GM23338 (cell line): Measurements from ENCODE around the gene PPP1R16B. TPM values are rescaled to one million over a fixed set of nuclear protein-coding genes. Genes with fewer than 3 reads are reported as not detected.

ENCODE experiments used
- ATAC-seq: fragments of 200-7000 bp; cut with Tn5 transposase; 3 replicates; pipeline ENCODE4 v1.9.1; 2020
- DNase-seq: peaks from one replicate; pipeline ENCODE4 v3.0.0-alpha.2; 2015; ENCODE audit warnings: low spot score
- H2AFZ ChIP-seq: fragments of 200-600 bp; sonication (generic); 2 replicates; pipeline ENCODE4 v1.8.0; 2016; ENCODE audit warnings: antibody characterized with exemption, mild to moderate bottlenecking, moderate library complexity
- H3F3A ChIP-seq: fragments of 200-600 bp; sonication (generic); replicated peaks from 2 replicates; pipeline ENCODE4 v1.8.0; 2017; ENCODE audit warnings: antibody characterized with exemption, mixed run types, low read depth
- H3K27ac ChIP-seq: fragments of 200-600 bp; sonication (generic); 2 replicates; pipeline ENCODE4 v1.6.1; 2016; ENCODE audit warnings: low read depth
- H3K27me3 ChIP-seq: fragments of 200-600 bp; sonication (generic); 2 replicates; pipeline ENCODE4 v1.8.0; 2016; ENCODE audit warnings: mild to moderate bottlenecking, mixed run types, moderate library complexity; ENCODE audit not compliant: insufficient read depth
- H3K36me3 ChIP-seq: fragments of 200-600 bp; sonication (generic); 2 replicates; pipeline ENCODE4 v1.8.0; 2016; ENCODE audit warnings: mild to moderate bottlenecking; ENCODE audit not compliant: insufficient read depth
- H3K4me1 ChIP-seq: fragments of 200-600 bp; sonication (generic); 2 replicates; pipeline ENCODE4 v1.8.0; 2016; ENCODE audit warnings: mild to moderate bottlenecking, moderate library complexity; ENCODE audit not compliant: insufficient read depth
- H3K4me2 ChIP-seq: fragments of 200-600 bp; sonication (generic); 2 replicates; pipeline ENCODE4 v1.7.1; 2017; ENCODE audit warnings: mixed run types
- H3K4me3 ChIP-seq: fragments of 200-600 bp; sonication (generic); 2 replicates; pipeline ENCODE4 v1.6.1; 2016; ENCODE audit warnings: mixed run types
- H3K79me2 ChIP-seq: fragments of 200-600 bp; sonication (generic); replicated peaks from 2 replicates; pipeline ENCODE4 v1.8.0; 2017; ENCODE audit warnings: mild to moderate bottlenecking; ENCODE audit not compliant: insufficient read depth
- H3K9me2 ChIP-seq: fragments of 200-600 bp; sonication (generic); 2 replicates; pipeline ENCODE4 v1.8.0; 2017; ENCODE audit not compliant: insufficient read depth
- H4K20me1 ChIP-seq: fragments of 200-600 bp; sonication (generic); replicated peaks from 2 replicates; pipeline ENCODE4 v1.8.0; 2017; ENCODE audit warnings: mild to moderate bottlenecking; ENCODE audit not compliant: insufficient read depth
- H3K27ac Mint-ChIP-seq: 2 replicates; pipeline ENCODE4 v1.8.0; 2020; ENCODE audit warnings: inconsistent platforms, mild to moderate bottlenecking, moderate library complexity, mixed read lengths
- H3K27me3 Mint-ChIP-seq: 3 replicates; pipeline ENCODE4 v1.8.0; 2022; ENCODE audit warnings: low read depth, mild to moderate bottlenecking, moderate library complexity, mixed read lengths, inconsistent platforms; ENCODE audit not compliant: insufficient read depth, poor library complexity
- H3K36me3 Mint-ChIP-seq: 3 replicates; pipeline ENCODE4 v1.8.0; 2021; ENCODE audit warnings: low read depth, mild to moderate bottlenecking, inconsistent platforms, moderate library complexity, mixed read lengths
- H3K4me1 Mint-ChIP-seq: 3 replicates; pipeline ENCODE4 v1.8.0; 2020; ENCODE audit warnings: mild to moderate bottlenecking, inconsistent platforms, mixed read lengths
- H3K4me3 Mint-ChIP-seq: 3 replicates; pipeline ENCODE4 v1.8.0; 2021; ENCODE audit warnings: moderate library complexity, mild to moderate bottlenecking, inconsistent platforms, mixed read lengths
- H3K9me3 Mint-ChIP-seq: 3 replicates; pipeline ENCODE4 v1.8.0; 2020; ENCODE audit warnings: moderate library complexity, mild to moderate bottlenecking, inconsistent platforms, mixed read lengths
- CREB1 ChIP-seq: fragments of 250-450 bp; sonication (Bioruptor Pico); IDR thresholded peaks from 2 replicates; pipeline ENCODE4 v1.5.0; 2020; ENCODE audit warnings: low read depth, mild to moderate bottlenecking, moderate library complexity
- EZH2 ChIP-seq: fragments of 200-600 bp; sonication (generic); IDR thresholded peaks from one replicate; pipeline ENCODE4 v1.8.0; 2017; ENCODE audit warnings: antibody characterized with exemption, mild to moderate bottlenecking, low read depth; ENCODE audit not compliant: unreplicated experiment
- EZH2phosphoT487 ChIP-seq: fragments of 200-600 bp; sonication (generic); IDR thresholded peaks from one replicate; pipeline ENCODE4 v1.8.1; 2018; ENCODE audit warnings: antibody characterized with exemption; ENCODE audit not compliant: unreplicated experiment
- JUNB ChIP-seq: IDR thresholded peaks from one replicate; pipeline ENCODE4 v1.6.1; 2016; ENCODE audit warnings: antibody characterized with exemption; ENCODE audit not compliant: unreplicated experiment
- NANOG ChIP-seq: IDR thresholded peaks from 2 replicates; pipeline ENCODE4 v1.6.1; 2016; ENCODE audit warnings: antibody characterized with exemption, borderline replicate concordance
- POLR2AphosphoS5 ChIP-seq: IDR thresholded peaks from 2 replicates; pipeline ENCODE4 v1.6.1; 2016; ENCODE audit warnings: antibody characterized with exemption, low read depth
- STAT1 ChIP-seq: IDR thresholded peaks from one replicate; pipeline ENCODE4 v1.6.1; 2016; ENCODE audit warnings: antibody characterized with exemption; ENCODE audit not compliant: unreplicated experiment
- ZNF114 ChIP-seq: fragments of 250-450 bp; sonication (Bioruptor Pico); IDR thresholded peaks from 2 replicates; pipeline ENCODE4 v1.5.0; 2020; ENCODE audit warnings: mild to moderate bottlenecking, moderate library complexity
- ZNF331 ChIP-seq: fragments of 250-450 bp; sonication (Bioruptor Pico); IDR thresholded peaks from 2 replicates; pipeline ENCODE4 v1.5.0; 2020; ENCODE audit warnings: low read depth, mild to moderate bottlenecking, moderate library complexity
- polyA plus RNA-seq: library from polyadenylated mRNA; unstranded; fragments of >200 nt; fragmentation: Nextera tagmentation; extraction: Ambion mirVana; gene quantifications from 2 replicates; pipeline ENCODE4 v1.2.1, GENCODE V29; 2016
- total RNA-seq: library from RNA; depleted of rRNA; stranded (reverse); fragments of >200 nt; shearing (Covaris generic); gene quantifications from 2 replicates; pipeline ENCODE4 v1.2.3, GENCODE V29; 2014
- TF ChIP-seq, protein P1 (sequence below), 2 experiments: fragments of 200-600 bp in 1 of 2; sonication (generic) in 1 of 2; conservative IDR thresholded peaks; 2 replicates each; pipeline versions ENCODE4 v1.5.1 to v1.6.1; 2016 to 2017; ENCODE audit warnings: antibody characterized with exemption in 2 of 2, low read depth in 2 of 2, mild to moderate bottlenecking in 2 of 2, moderate library complexity in 1 of 2
- TF ChIP-seq, protein P2 (sequence below): fragments of 250-450 bp; sonication (Bioruptor Pico); IDR thresholded peaks from 2 replicates; pipeline ENCODE4 v1.5.0; 2020; ENCODE audit warnings: mild to moderate bottlenecking, moderate library complexity
- TF ChIP-seq, protein P3 (sequence below): IDR thresholded peaks from 2 replicates; pipeline ENCODE4 v1.6.1; 2016; ENCODE audit warnings: antibody characterized with exemption
- TF ChIP-seq, protein P4 (sequence below): IDR thresholded peaks from one replicate; pipeline ENCODE4 v1.6.1; 2018; ENCODE audit warnings: antibody characterized with exemption; ENCODE audit not compliant: unreplicated experiment

The PPP1R16B gene
- total and polyA plus RNA-seq, 2 experiments from 2014 or later, result 1.6 to 11.5 TPM

DNA sequence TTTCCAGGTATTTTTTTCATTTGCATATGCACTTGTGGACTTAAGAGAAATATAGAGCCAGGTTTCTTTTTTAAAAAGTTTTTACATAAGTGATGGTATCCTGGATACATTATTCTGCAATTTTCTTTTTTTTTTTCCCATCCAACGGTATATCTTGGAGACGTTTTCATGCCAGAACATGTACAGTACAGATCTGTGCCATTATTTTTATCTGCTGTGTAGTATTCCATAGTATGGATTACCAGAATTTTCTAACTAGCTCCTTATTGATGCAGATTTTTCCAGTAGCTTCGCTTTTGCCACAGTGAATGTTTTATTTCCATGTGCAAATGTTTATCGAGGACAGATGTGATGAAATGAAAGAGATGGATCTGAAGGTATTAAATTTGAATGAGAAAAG is 34.1 kb downstream of the PPP1R16B start:
- Mint-ChIP-seq H3K27ac (no peak overlapping the region), H3K36me3 (no peaks in the 10 kb centered on the region), H3K4me1 (peaks cover 24% of the 10 kb centered on the region), H3K4me3 (no peak overlapping the region), H3K27me3 (no peaks in the 10 kb centered on the region), H3K9me3 (no peaks in the 10 kb centered on the region)
- Histone ChIP-seq H2AFZ (no peak overlapping the region), H3K79me2 (no peaks in the 10 kb centered on the region), H3F3A (no peaks in the 10 kb centered on the region), H3K4me3 (no peak overlapping the region), H3K9me2 (no peaks in the 10 kb centered on the region), H3K27me3 (no peaks in the 10 kb centered on the region), H4K20me1 (peaks cover 7% of the 10 kb centered on the region; the same call in 1 of the 2 replicates), H3K27ac (no peak overlapping the region), H3K36me3 (no peaks in the 10 kb centered on the region), H3K4me2 (no peak overlapping the region), H3K4me1 (peaks cover 10% of the 10 kb centered on the region)
- no peak for ATAC-seq
- TF ChIP-seq, protein P1, sequence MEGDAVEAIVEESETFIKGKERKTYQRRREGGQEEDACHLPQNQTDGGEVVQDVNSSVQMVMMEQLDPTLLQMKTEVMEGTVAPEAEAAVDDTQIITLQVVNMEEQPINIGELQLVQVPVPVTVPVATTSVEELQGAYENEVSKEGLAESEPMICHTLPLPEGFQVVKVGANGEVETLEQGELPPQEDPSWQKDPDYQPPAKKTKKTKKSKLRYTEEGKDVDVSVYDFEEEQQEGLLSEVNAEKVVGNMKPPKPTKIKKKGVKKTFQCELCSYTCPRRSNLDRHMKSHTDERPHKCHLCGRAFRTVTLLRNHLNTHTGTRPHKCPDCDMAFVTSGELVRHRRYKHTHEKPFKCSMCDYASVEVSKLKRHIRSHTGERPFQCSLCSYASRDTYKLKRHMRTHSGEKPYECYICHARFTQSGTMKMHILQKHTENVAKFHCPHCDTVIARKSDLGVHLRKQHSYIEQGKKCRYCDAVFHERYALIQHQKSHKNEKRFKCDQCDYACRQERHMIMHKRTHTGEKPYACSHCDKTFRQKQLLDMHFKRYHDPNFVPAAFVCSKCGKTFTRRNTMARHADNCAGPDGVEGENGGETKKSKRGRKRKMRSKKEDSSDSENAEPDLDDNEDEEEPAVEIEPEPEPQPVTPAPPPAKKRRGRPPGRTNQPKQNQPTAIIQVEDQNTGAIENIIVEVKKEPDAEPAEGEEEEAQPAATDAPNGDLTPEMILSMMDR (conservative IDR thresholded peaks at IDR 0.05; ENCODE audit: low read depth in 2 of 2), result no peak
- no peak for TF ChIP-seq EZH2phosphoT487
- TF ChIP-seq ZNF331, result no peak
- TF ChIP-seq, protein P2, sequence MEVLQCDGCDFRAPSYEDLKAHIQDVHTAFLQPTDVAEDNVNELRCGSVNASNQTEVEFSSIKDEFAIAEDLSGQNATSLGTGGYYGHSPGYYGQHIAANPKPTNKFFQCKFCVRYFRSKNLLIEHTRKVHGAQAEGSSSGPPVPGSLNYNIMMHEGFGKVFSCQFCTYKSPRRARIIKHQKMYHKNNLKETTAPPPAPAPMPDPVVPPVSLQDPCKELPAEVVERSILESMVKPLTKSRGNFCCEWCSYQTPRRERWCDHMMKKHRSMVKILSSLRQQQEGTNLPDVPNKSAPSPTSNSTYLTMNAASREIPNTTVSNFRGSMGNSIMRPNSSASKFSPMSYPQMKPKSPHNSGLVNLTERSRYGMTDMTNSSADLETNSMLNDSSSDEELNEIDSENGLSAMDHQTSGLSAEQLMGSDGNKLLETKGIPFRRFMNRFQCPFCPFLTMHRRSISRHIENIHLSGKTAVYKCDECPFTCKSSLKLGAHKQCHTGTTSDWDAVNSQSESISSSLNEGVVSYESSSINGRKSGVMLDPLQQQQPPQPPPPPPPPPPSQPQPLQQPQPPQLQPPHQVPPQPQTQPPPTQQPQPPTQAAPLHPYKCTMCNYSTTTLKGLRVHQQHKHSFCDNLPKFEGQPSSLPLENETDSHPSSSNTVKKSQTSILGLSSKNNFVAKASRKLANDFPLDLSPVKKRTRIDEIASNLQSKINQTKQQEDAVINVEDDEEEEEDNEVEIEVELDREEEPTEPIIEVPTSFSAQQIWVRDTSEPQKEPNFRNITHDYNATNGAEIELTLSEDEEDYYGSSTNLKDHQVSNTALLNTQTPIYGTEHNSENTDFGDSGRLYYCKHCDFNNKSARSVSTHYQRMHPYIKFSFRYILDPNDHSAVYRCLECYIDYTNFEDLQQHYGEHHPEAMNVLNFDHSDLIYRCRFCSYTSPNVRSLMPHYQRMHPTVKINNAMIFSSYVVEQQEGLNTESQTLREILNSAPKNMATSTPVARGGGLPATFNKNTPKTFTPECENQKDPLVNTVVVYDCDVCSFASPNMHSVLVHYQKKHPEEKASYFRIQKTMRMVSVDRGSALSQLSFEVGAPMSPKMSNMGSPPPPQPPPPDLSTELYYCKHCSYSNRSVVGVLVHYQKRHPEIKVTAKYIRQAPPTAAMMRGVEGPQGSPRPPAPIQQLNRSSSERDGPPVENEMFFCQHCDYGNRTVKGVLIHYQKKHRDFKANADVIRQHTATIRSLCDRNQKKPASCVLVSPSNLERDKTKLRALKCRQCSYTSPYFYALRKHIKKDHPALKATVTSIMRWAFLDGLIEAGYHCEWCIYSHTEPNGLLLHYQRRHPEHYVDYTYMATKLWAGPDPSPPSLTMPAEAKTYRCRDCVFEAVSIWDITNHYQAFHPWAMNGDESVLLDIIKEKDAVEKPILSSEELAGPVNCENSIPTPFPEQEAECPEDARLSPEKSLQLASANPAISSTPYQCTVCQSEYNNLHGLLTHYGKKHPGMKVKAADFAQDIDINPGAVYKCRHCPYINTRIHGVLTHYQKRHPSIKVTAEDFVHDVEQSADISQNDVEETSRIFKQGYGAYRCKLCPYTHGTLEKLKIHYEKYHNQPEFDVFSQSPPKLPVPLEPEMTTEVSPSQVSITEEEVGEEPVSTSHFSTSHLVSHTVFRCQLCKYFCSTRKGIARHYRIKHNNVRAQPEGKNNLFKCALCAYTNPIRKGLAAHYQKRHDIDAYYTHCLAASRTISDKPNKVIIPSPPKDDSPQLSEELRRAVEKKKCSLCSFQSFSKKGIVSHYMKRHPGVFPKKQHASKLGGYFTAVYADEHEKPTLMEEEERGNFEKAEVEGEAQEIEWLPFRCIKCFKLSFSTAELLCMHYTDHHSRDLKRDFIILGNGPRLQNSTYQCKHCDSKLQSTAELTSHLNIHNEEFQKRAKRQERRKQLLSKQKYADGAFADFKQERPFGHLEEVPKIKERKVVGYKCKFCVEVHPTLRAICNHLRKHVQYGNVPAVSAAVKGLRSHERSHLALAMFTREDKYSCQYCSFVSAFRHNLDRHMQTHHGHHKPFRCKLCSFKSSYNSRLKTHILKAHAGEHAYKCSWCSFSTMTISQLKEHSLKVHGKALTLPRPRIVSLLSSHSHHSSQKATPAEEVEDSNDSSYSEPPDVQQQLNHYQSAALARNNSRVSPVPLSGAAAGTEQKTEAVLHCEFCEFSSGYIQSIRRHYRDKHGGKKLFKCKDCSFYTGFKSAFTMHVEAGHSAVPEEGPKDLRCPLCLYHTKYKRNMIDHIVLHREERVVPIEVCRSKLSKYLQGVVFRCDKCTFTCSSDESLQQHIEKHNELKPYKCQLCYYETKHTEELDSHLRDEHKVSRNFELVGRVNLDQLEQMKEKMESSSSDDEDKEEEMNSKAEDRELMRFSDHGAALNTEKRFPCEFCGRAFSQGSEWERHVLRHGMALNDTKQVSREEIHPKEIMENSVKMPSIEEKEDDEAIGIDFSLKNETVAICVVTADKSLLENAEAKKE, result no peak
- TF ChIP-seq, protein P3, sequence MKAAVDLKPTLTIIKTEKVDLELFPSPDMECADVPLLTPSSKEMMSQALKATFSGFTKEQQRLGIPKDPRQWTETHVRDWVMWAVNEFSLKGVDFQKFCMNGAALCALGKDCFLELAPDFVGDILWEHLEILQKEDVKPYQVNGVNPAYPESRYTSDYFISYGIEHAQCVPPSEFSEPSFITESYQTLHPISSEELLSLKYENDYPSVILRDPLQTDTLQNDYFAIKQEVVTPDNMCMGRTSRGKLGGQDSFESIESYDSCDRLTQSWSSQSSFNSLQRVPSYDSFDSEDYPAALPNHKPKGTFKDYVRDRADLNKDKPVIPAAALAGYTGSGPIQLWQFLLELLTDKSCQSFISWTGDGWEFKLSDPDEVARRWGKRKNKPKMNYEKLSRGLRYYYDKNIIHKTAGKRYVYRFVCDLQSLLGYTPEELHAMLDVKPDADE, result no peak
- TF ChIP-seq, protein P4, sequence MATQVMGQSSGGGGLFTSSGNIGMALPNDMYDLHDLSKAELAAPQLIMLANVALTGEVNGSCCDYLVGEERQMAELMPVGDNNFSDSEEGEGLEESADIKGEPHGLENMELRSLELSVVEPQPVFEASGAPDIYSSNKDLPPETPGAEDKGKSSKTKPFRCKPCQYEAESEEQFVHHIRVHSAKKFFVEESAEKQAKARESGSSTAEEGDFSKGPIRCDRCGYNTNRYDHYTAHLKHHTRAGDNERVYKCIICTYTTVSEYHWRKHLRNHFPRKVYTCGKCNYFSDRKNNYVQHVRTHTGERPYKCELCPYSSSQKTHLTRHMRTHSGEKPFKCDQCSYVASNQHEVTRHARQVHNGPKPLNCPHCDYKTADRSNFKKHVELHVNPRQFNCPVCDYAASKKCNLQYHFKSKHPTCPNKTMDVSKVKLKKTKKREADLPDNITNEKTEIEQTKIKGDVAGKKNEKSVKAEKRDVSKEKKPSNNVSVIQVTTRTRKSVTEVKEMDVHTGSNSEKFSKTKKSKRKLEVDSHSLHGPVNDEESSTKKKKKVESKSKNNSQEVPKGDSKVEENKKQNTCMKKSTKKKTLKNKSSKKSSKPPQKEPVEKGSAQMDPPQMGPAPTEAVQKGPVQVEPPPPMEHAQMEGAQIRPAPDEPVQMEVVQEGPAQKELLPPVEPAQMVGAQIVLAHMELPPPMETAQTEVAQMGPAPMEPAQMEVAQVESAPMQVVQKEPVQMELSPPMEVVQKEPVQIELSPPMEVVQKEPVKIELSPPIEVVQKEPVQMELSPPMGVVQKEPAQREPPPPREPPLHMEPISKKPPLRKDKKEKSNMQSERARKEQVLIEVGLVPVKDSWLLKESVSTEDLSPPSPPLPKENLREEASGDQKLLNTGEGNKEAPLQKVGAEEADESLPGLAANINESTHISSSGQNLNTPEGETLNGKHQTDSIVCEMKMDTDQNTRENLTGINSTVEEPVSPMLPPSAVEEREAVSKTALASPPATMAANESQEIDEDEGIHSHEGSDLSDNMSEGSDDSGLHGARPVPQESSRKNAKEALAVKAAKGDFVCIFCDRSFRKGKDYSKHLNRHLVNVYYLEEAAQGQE, result no peak
- TF ChIP-seq JUNB, result no peak
- no peak for TF ChIP-seq STAT1
- no peak for TF ChIP-seq NANOG
- no peak for TF ChIP-seq EZH2
- TF ChIP-seq ZNF114 (CRISPR knock-in tag), result no peak
- TF ChIP-seq POLR2AphosphoS5, result no peak
- TF ChIP-seq CREB1 (CRISPR knock-in tag), result no peak
- DNase-seq, result no peak
